SW480 (cell line): Measurements from ENCODE around the gene CARD19.
"Not testable (repeated sequence)": the region's sequence is repeated elsewhere in the genome, so short reads cannot be mapped to it uniquely, and the experiment has no call there.

Experiments used
- DNase-seq: peaks from one replicate; pipeline ENCODE4 v3.0.0-alpha.2; 2016; ENCODE audit warnings: low spot score

The CARD19 gene

GRCh38 chr9:93134015-93134739 lies 38.2 kb downstream of the CARD19 start, which contains the start of gene NINJ1:
NINJ1 (minus strand) TSS chr9:93134251; CDS start chr9:93134217, 34 bp downstream.
- peak; percentile 53 for DNase-seq

- DNase-seq, result no peak
Measured at GRCh38 chr9:93134740-93135444, 38.9 kb downstream of the CARD19 start.

GRCh38 chr9:93136011-93136440 lies 40.0 kb downstream of the CARD19 start:
- no peak for DNase-seq

DNA sequence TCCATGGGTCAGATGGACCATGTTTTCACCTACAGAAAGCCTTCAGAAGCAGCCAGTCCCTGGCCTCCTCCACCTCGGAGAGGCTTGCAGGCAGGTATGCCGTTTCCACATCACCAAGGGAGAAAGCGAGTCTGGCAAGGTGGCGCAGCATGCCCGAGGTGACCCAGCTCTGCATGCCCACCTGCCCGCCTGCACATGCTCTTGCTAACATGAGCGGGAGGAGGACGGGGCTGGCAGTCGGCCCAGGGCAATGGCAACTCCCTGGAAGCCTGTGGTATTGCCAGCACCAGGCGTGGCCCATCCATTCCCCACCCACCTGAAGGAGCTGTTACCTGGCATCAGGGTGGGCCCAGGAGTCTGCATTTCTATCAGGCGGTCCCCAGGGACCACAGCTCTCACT lies 41.3 kb downstream of the CARD19 start:
- no peak for DNase-seq

DNA sequence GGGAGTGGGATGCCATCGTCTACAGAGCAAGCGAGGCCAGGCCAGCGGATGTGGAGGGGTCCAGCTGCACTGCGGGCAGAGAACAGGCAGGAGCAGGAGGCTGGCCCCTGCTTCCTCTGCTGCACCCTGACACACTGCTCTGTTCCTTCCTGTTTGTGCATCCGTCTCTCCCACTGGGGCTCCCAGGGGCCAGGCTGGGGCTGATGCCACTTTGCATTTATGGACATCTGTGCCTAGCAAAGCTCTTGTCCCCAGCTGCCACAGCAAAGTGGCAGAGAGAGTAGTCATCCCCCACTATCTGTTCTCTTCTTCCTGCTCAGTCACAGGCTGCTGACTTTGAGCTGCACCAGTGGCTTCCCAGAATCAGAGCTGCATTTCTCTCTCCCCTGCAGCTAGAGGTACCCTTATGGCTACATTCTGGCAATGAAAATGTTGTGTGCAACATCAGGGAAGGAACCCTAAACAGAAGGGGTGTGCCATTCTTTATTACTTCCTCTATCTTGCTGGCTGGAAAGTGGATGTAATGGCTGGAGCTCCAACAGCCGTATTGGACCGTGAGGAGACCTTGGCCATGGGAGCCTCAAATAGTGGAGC lies 42.3 kb downstream of the CARD19 start:
- no peak for DNase-seq

DNA sequence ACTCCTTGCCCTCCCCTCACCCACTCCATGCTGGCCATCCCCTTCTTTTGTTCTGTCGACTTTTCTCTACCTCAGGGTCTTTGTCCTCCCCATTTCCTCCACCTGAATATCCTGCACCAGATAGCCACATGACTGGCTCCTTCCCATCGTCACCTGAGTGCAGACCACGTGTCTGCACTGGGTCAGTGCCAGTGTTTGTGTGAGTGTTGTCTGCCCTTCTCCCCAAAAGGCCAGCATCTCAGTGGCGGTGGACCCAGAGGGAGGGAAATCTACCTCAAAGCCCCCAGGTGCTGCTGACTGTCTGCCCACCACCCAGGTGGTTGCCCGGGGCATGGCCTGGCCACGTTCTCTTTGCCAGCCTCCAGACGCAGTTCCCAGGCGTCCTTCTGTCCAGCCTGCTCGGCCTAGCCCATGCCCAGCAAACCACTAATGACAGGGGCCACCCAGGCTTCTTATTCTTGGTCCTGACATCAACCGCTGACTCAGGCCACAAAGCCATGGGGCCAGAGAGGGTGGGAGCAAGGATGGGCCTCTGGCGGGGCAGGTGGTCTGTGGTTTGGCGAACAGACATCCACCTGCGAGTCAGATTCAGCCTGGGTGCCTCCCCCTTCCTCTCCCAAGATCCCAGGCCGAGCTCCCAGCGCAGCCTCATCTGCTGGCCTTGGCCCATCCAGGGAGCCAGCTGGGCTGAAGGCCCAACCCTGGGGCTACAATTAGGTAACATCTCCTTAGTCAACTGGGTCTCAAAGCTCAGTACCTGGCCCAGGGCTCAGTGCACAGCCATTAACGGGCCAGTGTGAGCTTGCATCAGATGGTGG lies 43.6 kb downstream of the CARD19 start:
- no peak for DNase-seq

GRCh38 chr9:93141771-93142483 lies 45.9 kb downstream of the CARD19 start:
- DNase-seq, result no peak

DNA sequence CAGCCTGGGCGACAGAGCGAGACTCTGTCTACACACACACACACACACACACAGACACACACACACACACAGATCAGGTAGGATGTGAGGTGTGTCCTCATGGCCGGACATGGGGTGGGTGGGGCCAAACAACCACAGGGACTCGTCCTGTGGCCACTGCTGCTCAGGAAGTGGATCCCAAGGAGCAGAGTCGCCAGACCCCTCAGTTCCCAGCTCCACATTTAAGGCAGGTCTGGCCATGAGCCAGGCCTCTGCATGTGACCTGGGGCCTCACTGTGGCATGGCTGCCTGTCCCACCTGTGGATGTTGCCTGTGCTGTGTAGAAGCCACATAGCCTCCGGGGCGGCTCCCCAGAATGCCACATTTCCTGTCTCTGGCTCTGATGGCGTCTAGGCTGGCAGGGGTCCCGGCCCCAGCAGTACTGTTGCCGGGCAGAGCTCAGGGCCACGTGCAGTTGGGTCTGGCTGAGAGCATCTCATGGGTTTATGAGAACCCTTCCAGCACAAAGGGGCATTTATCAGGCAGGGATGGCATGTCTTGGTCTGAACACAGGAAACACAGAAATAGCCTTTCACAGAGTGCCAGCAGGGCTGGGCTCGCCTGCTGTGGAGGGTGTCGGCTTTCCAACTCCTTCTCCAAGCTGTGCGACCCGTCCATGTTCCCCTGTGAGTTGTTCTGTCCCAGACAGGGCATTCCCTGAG lies 48.0 kb downstream of the CARD19 start:
- peak; percentile 65 for DNase-seq

GRCh38 chr9:93146696-93147095 lies 50.7 kb downstream of the CARD19 start:
- not testable (repeated sequence) for DNase-seq

- DNase-seq, result no peak
Measured at GRCh38 chr9:93147632-93148031, 51.6 kb downstream of the CARD19 start.

- peak; percentile 33 for DNase-seq
Measured at GRCh38 chr9:93148721-93149120, 52.7 kb downstream of the CARD19 start.

GRCh38 chr9:93149361-93149760 lies 53.3 kb downstream of the CARD19 start:
- DNase-seq, result no peak

GRCh38 chr9:93151097-93151784 lies 55.2 kb downstream of the CARD19 start:
- DNase-seq, result no peak

DNA sequence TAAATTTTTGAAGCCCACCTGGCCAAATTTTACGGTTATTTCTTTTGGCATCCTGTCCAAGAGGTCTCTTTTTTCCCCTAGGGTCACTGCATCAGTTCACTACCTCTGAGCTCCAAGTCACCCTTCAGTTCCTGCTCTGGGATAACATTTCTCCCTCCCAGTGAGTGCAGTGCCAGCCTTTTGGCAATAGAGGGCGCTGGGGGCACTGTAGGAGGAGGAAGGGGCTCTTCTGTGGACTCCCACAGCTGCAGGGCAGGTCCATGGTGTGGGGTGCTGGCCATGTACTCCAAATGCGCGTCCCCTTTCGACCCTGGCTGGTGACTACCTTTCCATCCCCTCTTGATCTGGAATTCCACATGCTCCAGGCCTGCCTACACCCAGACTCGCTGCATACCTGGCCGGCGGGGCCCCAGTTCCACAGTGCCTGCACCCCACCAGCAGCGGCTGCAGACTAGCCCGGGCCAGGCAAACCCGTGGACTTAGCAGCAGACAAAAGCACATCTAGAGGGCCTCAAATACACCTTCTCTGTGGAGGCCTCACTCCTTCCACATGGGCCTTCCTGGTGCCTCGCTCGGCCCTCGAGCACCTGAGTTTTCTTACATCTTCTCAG lies 58.4 kb downstream of the CARD19 start:
- DNase-seq, result peak; percentile 34

- DNase-seq, result no peak
Measured at GRCh38 chr9:93155716-93156474, 59.9 kb downstream of the CARD19 start.

DNA sequence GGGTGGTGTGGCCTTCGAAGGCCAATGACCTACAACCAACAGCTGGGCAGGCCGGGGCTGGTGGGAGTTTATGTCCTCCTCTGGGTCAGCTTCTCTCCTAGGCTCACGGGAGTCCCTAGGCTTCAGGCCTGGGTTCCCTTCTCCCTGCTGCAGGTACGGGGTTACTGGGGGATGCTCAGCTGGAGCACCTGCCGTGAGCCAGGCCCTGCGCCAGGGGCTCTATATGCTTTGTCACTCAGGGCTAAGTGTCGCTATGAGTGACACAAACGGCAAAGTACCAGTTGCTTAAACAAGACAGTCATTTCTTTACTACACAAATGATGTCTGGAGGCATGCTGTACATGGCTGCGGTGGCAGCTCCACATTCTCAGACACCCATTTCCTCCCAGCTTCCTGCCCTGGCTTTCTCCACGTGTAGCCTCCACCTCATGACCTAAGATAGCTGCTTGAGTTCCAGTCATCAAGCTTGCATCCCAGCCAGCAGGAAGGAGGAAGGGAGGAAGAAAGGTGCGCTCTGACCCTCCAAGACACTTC lies 60.5 kb downstream of the CARD19 start:
- DNase-seq, result no peak

DNA sequence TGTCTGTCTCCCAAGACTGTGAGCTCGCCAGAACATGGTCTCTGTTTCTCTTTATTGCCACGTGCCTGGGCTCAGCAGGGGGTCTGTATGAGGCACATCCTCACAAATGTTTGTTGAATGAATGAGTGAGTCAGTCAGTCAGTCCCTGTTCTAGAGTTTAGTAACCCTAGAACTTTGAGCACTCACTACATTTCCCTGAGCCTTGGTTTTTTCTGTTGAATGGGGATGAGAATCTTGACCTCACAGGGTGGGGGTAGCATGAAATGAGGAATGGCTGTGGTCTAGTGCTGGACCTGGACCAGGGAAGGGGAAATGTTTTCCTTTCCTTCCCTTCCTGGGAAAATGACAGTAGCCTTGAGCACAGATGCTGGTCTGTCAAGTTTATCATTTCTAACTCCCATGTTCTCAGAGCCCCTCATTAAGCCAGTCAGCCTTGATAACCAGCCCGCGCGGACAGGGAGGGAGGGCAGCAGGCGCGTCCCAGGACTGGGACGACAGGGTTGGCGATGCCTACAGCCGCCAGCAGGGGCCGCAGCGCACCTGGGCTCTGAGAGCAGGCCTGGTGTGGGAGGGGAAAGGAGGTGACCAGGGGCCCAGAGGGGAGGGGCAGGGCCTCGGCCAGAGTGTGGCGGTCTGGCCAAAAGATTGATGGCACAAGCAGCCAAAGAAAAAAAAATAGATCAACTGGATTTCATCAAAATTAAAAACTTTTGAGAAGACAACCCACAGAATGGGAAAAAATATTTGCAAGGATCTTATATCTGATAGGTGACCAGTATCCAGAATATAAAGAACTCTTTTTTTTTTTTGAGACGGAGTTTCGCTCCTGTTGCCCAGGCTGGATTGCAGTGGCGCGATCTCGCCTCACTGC lies 63.8 kb downstream of the CARD19 start:
- peak; percentile 69 for DNase-seq
